CD4-positive, CD25-positive, alpha-beta regulatory T cell (primary cell): ENCODE measurements around the gene KHDC3L. TPM values are rescaled to one million over a fixed set of nuclear protein-coding genes. Genes with fewer than 3 reads are reported as not detected.

Experiments
- ATAC-seq, 2 donors: fragments of 150-1000 bp; cut with Tn5 transposase; one replicate each; pipeline ENCODE4 v1.10.0; 2021; ENCODE audit warnings: low read depth in 2 of 2, moderate number of reproducible peaks in 2 of 2, moderate library complexity in 1 of 2
- DNase-seq, 3 donors: peaks; one replicate each; pipeline versions ENCODE4 v3.0.0 to v3.0.0-alpha.2; 2012 to 2022; ENCODE audit warnings: mixed read lengths in 1 of 3
- H3K27ac ChIP-seq: one replicate; pipeline ENCODE4 v1.7.0; 2013; ENCODE audit warnings: mild to moderate bottlenecking, low read length; ENCODE audit not compliant: insufficient read depth, poor library complexity, severe bottlenecking
- H3K27me3 ChIP-seq: one replicate; pipeline ENCODE4 v1.7.0; 2013; ENCODE audit warnings: low read length; ENCODE audit not compliant: control insufficient read depth, insufficient read depth
- H3K36me3 ChIP-seq: one replicate; pipeline ENCODE4 v1.7.0; 2013; ENCODE audit warnings: mild to moderate bottlenecking, low read length, moderate library complexity; ENCODE audit not compliant: control insufficient read depth, insufficient read depth
- H3K4me1 ChIP-seq: 2 replicates; pipeline ENCODE4 v1.7.0; 2013; ENCODE audit warnings: mild to moderate bottlenecking, low read length; ENCODE audit not compliant: insufficient read depth, control insufficient read depth, poor library complexity, severe bottlenecking
- H3K4me3 ChIP-seq: one replicate; pipeline ENCODE4 v1.7.0; 2013; ENCODE audit warnings: low read depth, mild to moderate bottlenecking, low read length, moderate library complexity
- H3K9me3 ChIP-seq, 2 experiments: 1 replicate in 1 of 2; 2 replicates in 1 of 2; pipeline ENCODE4 v1.7.0; 2013; ENCODE audit warnings: low read length in 2 of 2, mild to moderate bottlenecking in 1 of 2, moderate library complexity in 1 of 2; ENCODE audit not compliant: control insufficient read depth in 2 of 2
- H3K27ac Mint-ChIP-seq, 3 donors: one replicate each; pipeline ENCODE4 v1.8.0; 2020 to 2022; ENCODE audit warnings: mild to moderate bottlenecking in 3 of 3, mixed read lengths in 3 of 3, moderate library complexity in 2 of 3
- H3K27me3 Mint-ChIP-seq: one replicate; pipeline ENCODE4 v1.8.0; 2022; ENCODE audit warnings: mild to moderate bottlenecking, mixed read lengths
- H3K36me3 Mint-ChIP-seq: one replicate; pipeline ENCODE4 v1.8.0; 2020; ENCODE audit warnings: mixed read lengths
- H3K4me1 Mint-ChIP-seq, 4 donors: one replicate each; pipeline ENCODE4 v1.8.0; 2020 to 2022; ENCODE audit warnings: mixed read lengths in 4 of 4, mild to moderate bottlenecking in 1 of 4
- H3K4me3 Mint-ChIP-seq, 4 donors: one replicate each; pipeline ENCODE4 v1.8.0; 2020 to 2022; ENCODE audit warnings: mild to moderate bottlenecking in 4 of 4, mixed read lengths in 4 of 4, moderate library complexity in 3 of 4
- H3K9me3 Mint-ChIP-seq, 7 donors: one replicate each; pipeline ENCODE4 v1.8.0; 2020 to 2022; ENCODE audit warnings: mixed read lengths in 7 of 7, mild to moderate bottlenecking in 3 of 7, moderate library complexity in 2 of 7
- polyA plus RNA-seq, 4 donors: library from polyadenylated mRNA; unstranded; fragments of 300-500 nt; fragmentation: Illumina TruSeq; gene quantifications; one replicate each; pipeline ENCODE4 v1.2.3, GENCODE V29; 2021
- total RNA-seq: library from RNA; stranded (reverse); gene quantifications from one replicate; pipeline ENCODE4 v1.2.3, GENCODE V29; 2022

The KHDC3L gene
- total and polyA plus RNA-seq, 5 donors from 2014 or later, result not detected

- no peaks in the 10 kb centered on the region for H3K27me3 Mint-ChIP-seq
- no peak for DNase-seq
These were observed 38.2 kb downstream of the KHDC3L start for GRCh38 chr6:73400656-73401055.

GRCh38 chr6:73409395-73409794 lies 46.9 kb downstream of the KHDC3L start:
- Mint-ChIP-seq H3K36me3 (no peaks in the 10 kb centered on the region), H3K4me1 (peaks cover 0 to 6% (median 0%) of the 10 kb centered on the region in 4 donors), H3K27me3 (no peaks in the 10 kb centered on the region), H3K4me3 (no peak overlapping the region), H3K9me3 (no peaks in the 10 kb centered on the region), H3K27ac (no peak overlapping the region)
- H3K4me1 ChIP-seq, result no peaks in the 10 kb centered on the region
- no peak for DNase-seq
- H3K27me3 ChIP-seq, result no peaks in the 10 kb centered on the region
- no peaks in the 10 kb centered on the region for H3K9me3 ChIP-seq
- no peak for ATAC-seq
- H3K36me3 ChIP-seq, result no peaks in the 10 kb centered on the region
- H3K4me3 ChIP-seq, result no peak overlapping the region
- H3K27ac ChIP-seq, result no peak overlapping the region

More at GRCh38 chr6:73400656-73401055, 38.2 kb downstream of the KHDC3L start:
- no peak overlapping the region for H3K4me3 ChIP-seq
- Mint-ChIP-seq H3K4me3 (no peak overlapping the region), H3K9me3 (no peaks in the 10 kb centered on the region), H3K27ac (no peak overlapping the region), H3K36me3 (no peaks in the 10 kb centered on the region), H3K4me1 (peaks cover 0 to 10% (median 1%) of the 10 kb centered on the region in 4 donors)
- no peak overlapping the region for H3K27ac ChIP-seq
- H3K27me3 ChIP-seq, result no peaks in the 10 kb centered on the region
- H3K4me1 ChIP-seq, result no peaks in the 10 kb centered on the region
- no peaks in the 10 kb centered on the region for H3K9me3 ChIP-seq
- ATAC-seq, result no peak
- H3K36me3 ChIP-seq, result no peaks in the 10 kb centered on the region

- Histone ChIP-seq H3K27me3 (no peaks in the 10 kb centered on the region), H3K27ac (no peak overlapping the region), H3K4me3 (no peak overlapping the region), H3K36me3 (peaks cover under 1% of the 10 kb centered on the region), H3K4me1 (no peaks in the 10 kb centered on the region), H3K9me3 (no peaks in the 10 kb centered on the region)
- Mint-ChIP-seq H3K9me3 (no peaks in the 10 kb centered on the region), H3K4me3 (no peak overlapping the region), H3K36me3 (peaks cover 14% of the 10 kb centered on the region), H3K4me1 (peaks cover 0 to under 1% (median 0%) of the 10 kb centered on the region in 4 donors), H3K27ac (no peak overlapping the region), H3K27me3 (no peaks in the 10 kb centered on the region)
- DNase-seq (no peak), ATAC-seq (no peak)
These were observed 50.6 kb downstream of the KHDC3L start for GRCh38 chr6:73413102-73413501.

Other genes starting within 250 kb of the KHDC3L start
- 0.67 TPM for gene KHDC1L, start 137.2 kb upstream of the KHDC3L start, total RNA-seq
- not detected for gene KHDC1L, start 137.2 kb upstream of the KHDC3L start, polyA plus RNA-seq
- gene KHDC1, start 99.5 kb upstream of the KHDC3L start, total RNA-seq, result 3.2 TPM
- gene KHDC1, start 99.5 kb upstream of the KHDC3L start, polyA plus RNA-seq, result 1 to 10 TPM; 2.2 to 4.5 (median 2.9) TPM
- not detected for gene DPPA5, start 8.4 kb upstream of the KHDC3L start, total RNA-seq
- gene DPPA5, start 8.4 kb upstream of the KHDC3L start, polyA plus RNA-seq, result not detected
- 0.69 TPM for gene OOEP, start 7.2 kb downstream of the KHDC3L start, total RNA-seq
- gene OOEP, start 7.2 kb downstream of the KHDC3L start, polyA plus RNA-seq, result 1 to 10 TPM in 1 of 4 donors, under 1 TPM in 3; 0.23 to 1.1 (median 0.38) TPM
- gene DDX43, start 32.2 kb downstream of the KHDC3L start, total RNA-seq, result 1.4 TPM
- 1 to 10 TPM in 2 of 4 donors, under 1 TPM in 2; 0.59 to 3.6 (median 1.1) TPM for gene DDX43, start 32.2 kb downstream of the KHDC3L start, polyA plus RNA-seq
- gene CGAS, start 89.6 kb downstream of the KHDC3L start, total RNA-seq, result 24.2 TPM
- 10 to 100 TPM in 3 of 4 donors, 1 to 10 TPM in 1; 9.0 to 18.3 (median 12.0) TPM for gene CGAS, start 89.6 kb downstream of the KHDC3L start, polyA plus RNA-seq
- 69.9 TPM for gene MTO1, start 99.1 kb downstream of the KHDC3L start, total RNA-seq
- gene MTO1, start 99.1 kb downstream of the KHDC3L start, polyA plus RNA-seq, result 10 to 100 TPM; 34.9 to 46.1 (median 41.6) TPM
- 10,044 TPM for gene EEF1A1, start 158.4 kb downstream of the KHDC3L start, total RNA-seq
- gene EEF1A1, start 158.4 kb downstream of the KHDC3L start, polyA plus RNA-seq, result over 10,000 TPM in 2 of 4 donors, 1,000 to 10,000 TPM in 2; 6,574 to 12,846 (median 10,671) TPM